SU-DHL-6 (cell line): ENCODE measurements around the gene APOL1.

ENCODE experiments used
- H2AFZ ChIP-seq: fragments of 200-600 bp; sonication (generic); 2 replicates; pipeline ENCODE4 v1.6.1; 2014; ENCODE audit warnings: low read depth, mild to moderate bottlenecking, moderate library complexity, mixed read lengths, antibody characterized with exemption, low read length; ENCODE audit not compliant: severe bottlenecking
- H3F3A ChIP-seq: fragments of 200-600 bp; shearing (Covaris generic); 2 replicates; pipeline ENCODE4 v1.6.0; 2016; ENCODE audit warnings: antibody characterized with exemption, mild to moderate bottlenecking; ENCODE audit not compliant: insufficient read depth
- H3K27ac ChIP-seq: fragments of 200-600 bp; sonication (generic); 2 replicates; pipeline ENCODE4 v1.5.1; 2016; ENCODE audit warnings: low read depth, mild to moderate bottlenecking, low read length, moderate library complexity, mixed read lengths
- H3K27me3 ChIP-seq: fragments of 200-600 bp; sonication (generic), shearing (Covaris generic); 2 replicates; pipeline ENCODE4 v1.6.0; 2014; ENCODE audit warnings: mild to moderate bottlenecking, low read length
- H3K36me3 ChIP-seq: fragments of 200-600 bp; sonication (generic); 2 replicates; pipeline ENCODE4 v1.6.1; 2014; ENCODE audit warnings: mild to moderate bottlenecking, low read length, mixed read lengths
- H3K4me2 ChIP-seq: fragments of 300-600, 200-600 bp; shearing (Covaris generic), sonication (generic); 2 replicates; pipeline ENCODE4 v1.6.0; 2014; ENCODE audit warnings: low read length, low read depth, mild to moderate bottlenecking; ENCODE audit not compliant: poor library complexity, severe bottlenecking
- H3K4me3 ChIP-seq: fragments of 200-600 bp; sonication (generic); 2 replicates; pipeline ENCODE4 v1.5.1; 2014; ENCODE audit warnings: antibody characterized with exemption, low read length, mild to moderate bottlenecking, mixed read lengths; ENCODE audit not compliant: insufficient read depth, poor library complexity, severe bottlenecking
- H3K79me2 ChIP-seq: fragments of 200-600 bp; sonication (generic); 2 replicates; pipeline ENCODE4 v1.6.1; 2014; ENCODE audit warnings: mild to moderate bottlenecking, low read length, moderate library complexity; ENCODE audit not compliant: insufficient read depth
- H3K9ac ChIP-seq: fragments of 200-600 bp; sonication (generic); 2 replicates; pipeline ENCODE4 v1.7.0; 2014; ENCODE audit warnings: mild to moderate bottlenecking, low read length
- H3K9me2 ChIP-seq: fragments of 200-600 bp; sonication (generic); replicated peaks from 2 replicates; pipeline ENCODE4 v1.6.1; 2014; ENCODE audit warnings: low read length; ENCODE audit not compliant: insufficient read depth
- H3K9me3 ChIP-seq: fragments of 200-600 bp; sonication (generic); 2 replicates; pipeline ENCODE4 v1.6.1; 2014; ENCODE audit warnings: low read length, mixed read lengths; ENCODE audit not compliant: insufficient read depth
- H4K20me1 ChIP-seq: fragments of 200-600 bp; sonication (generic); 2 replicates; pipeline ENCODE4 v1.6.1; 2014; ENCODE audit warnings: low read depth, mild to moderate bottlenecking, antibody characterized with exemption, low read length, moderate library complexity, mixed read lengths
- CTCF ChIP-seq: fragments of 200-600 bp; sonication (generic); IDR thresholded peaks from one replicate; pipeline ENCODE4 v1.5.1; 2017; ENCODE audit warnings: antibody characterized with exemption, mild to moderate bottlenecking, low read length, moderate library complexity; ENCODE audit not compliant: insufficient read depth, poor library complexity, severe bottlenecking
- EZH2phosphoT487 ChIP-seq: fragments of 200-600 bp; sonication (generic), shearing (Covaris generic); conservative IDR thresholded peaks from 2 replicates; pipeline ENCODE4 v1.6.1; 2018; ENCODE audit warnings: mild to moderate bottlenecking, antibody characterized with exemption, low read length, moderate library complexity, mixed read lengths

The APOL1 gene

DNA sequence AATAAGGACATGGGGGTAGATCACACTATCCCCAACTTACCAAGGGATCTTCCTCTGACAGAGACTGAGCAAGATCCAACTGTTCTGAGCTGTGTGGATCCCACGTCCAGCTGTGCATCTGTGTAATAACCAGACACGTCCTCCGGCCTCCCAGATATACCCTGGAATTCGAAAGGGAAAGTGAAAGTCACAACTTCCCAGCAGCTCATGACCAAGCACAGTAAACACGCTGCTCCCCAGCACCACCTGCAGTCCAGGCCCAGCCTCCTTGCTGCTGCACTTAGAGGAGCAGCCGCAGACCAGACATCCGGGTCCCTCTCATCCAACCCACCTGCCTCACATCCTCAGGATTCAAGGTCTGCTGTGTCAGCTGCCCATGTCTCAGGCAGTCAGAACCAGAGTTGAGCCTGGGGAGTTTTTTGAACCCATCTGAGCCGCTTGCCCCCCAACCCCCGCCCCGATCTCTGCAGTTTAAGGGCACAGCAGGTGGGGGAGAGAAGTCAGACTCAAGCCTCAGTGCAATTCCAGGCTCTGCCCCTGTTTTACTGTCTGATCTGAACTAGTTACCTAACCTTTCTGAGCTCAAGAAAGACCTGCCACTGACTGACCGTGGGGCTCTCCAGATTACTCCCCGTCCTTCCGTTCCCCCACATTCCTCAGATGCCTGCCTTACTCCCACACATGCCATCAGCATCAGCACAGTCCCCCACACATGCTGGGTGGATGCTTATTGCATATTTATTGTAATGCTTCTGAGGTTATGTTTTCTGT is 13.3 kb upstream of the APOL1 start, which contains the start of gene APOL2:
Gene APOL2, minus strand, starts transcription at position 127 of the 771 bp plus-strand sequence. CDS start 6,365 bp downstream, outside the sequence.
- TF ChIP-seq EZH2phosphoT487, result no peak
- TF ChIP-seq CTCF, result peak; percentile 35
- Histone ChIP-seq H3K36me3 (no peaks in the 10 kb centered on the region), H4K20me1 (no peaks in the 10 kb centered on the region), H3K27ac (no peak within 1 kb of the TSS), H2AFZ (peak within 1 kb of the TSS; percentile 37), H3K4me2 (peak within 1 kb of the TSS; percentile 42), H3K4me3 (no peak within 1 kb of the TSS), H3K79me2 (no peaks in the 10 kb centered on the region), H3K9ac (peak within 1 kb of the TSS; percentile 19; the same call in 1 of the 2 replicates), H3K27me3 (no peaks in the 10 kb centered on the region), H3K9me2 (no peaks in the 10 kb centered on the region), H3F3A (no peaks in the 10 kb centered on the region), H3K9me3 (no peaks in the 10 kb centered on the region)

DNA sequence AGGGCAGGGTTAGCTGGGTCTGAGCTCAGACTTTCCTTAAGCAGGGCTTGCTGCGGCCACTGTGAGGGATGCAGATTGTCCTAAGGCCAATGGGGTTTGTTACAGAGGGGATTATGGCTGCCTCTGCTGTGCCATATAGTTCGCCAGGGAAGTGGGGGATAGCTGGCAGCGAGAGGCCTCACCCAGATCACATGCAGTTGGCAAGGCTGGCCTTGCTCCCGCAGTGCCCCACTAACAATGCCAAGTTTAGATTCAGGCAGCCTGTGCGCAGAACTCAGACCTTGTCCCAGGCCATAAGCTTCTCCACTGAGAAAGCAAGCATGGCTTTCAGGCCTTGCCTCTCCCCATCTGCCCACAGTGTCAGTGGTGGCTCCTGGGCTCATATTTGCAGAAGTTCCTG is 8.9 kb upstream of the APOL1 start:
- H3K79me2 ChIP-seq, result no peaks in the 10 kb centered on the region
- no peak overlapping the region for H3K4me3 ChIP-seq
- H3K27me3 ChIP-seq, result no peaks in the 10 kb centered on the region
- TF ChIP-seq EZH2phosphoT487 (no peak), CTCF (no peak)
- no peaks in the 10 kb centered on the region for H3K36me3 ChIP-seq
- no peak overlapping the region for H2AFZ ChIP-seq
- no peak overlapping the region for H3K27ac ChIP-seq
- no peaks in the 10 kb centered on the region for H3K9me2 ChIP-seq
- no peaks in the 10 kb centered on the region for H4K20me1 ChIP-seq
- H3K4me2 ChIP-seq, result no peak overlapping the region
- no peaks in the 10 kb centered on the region for H3F3A ChIP-seq
- peaks cover 10% of the 10 kb centered on the region; the same call in 1 of the 2 replicates for H3K9me3 ChIP-seq
- no peak overlapping the region for H3K9ac ChIP-seq

- no peaks in the 10 kb centered on the region for H3K79me2 ChIP-seq
- no peak overlapping the region for H3K9ac ChIP-seq
- no peak overlapping the region for H3K4me3 ChIP-seq
- H3F3A ChIP-seq, result no peaks in the 10 kb centered on the region
- no peaks in the 10 kb centered on the region for H4K20me1 ChIP-seq
- no peak overlapping the region for H3K4me2 ChIP-seq
- TF ChIP-seq EZH2phosphoT487, result no peak
- TF ChIP-seq CTCF, result no peak
- H2AFZ ChIP-seq, result no peak overlapping the region
- no peaks in the 10 kb centered on the region for H3K36me3 ChIP-seq
- H3K9me3 ChIP-seq, result peaks cover 14% of the 10 kb centered on the region; the same call in 1 of the 2 replicates
- no peaks in the 10 kb centered on the region for H3K27me3 ChIP-seq
- no peaks in the 10 kb centered on the region for H3K9me2 ChIP-seq
- H3K27ac ChIP-seq, result no peak overlapping the region
Measured at GRCh38 chr22:36244522-36245391, 8.2 kb upstream of the APOL1 start.
